Fibroblast of lung (primary cell): ENCODE data around the gene ZNF549. TPM values are rescaled to one million over a fixed set of nuclear protein-coding genes. Genes with fewer than 3 reads are reported as not detected.
A peak's percentile ranks its signal among the peaks of the same experiment; 100 is the strongest.

ENCODE experiments used
- DNase-seq, 2 donors: peaks; one replicate each; pipeline versions ENCODE4 v3.0.0 to v3.0.0-alpha.2; 2010; ENCODE audit warnings: low read depth in 2 of 2
- H2AFZ ChIP-seq: 2 replicates; pipeline ENCODE4 v1.5.1; 2012; ENCODE audit warnings: low read length, control low read depth, inconsistent platforms
- H3K27ac ChIP-seq: 2 replicates; pipeline ENCODE4 v1.5.1; 2011; ENCODE audit warnings: low read length, control low read depth; ENCODE audit not compliant: insufficient read depth
- H3K27me3 ChIP-seq: 2 replicates; pipeline ENCODE4 v1.5.1; 2011; ENCODE audit warnings: mild to moderate bottlenecking, low read length; ENCODE audit not compliant: control insufficient read depth, insufficient read depth
- H3K36me3 ChIP-seq: 2 replicates; pipeline ENCODE4 v1.5.1; 2011; ENCODE audit warnings: low read length; ENCODE audit not compliant: control insufficient read depth, insufficient read depth
- H3K4me1 ChIP-seq: 2 replicates; pipeline ENCODE4 v1.5.1; 2011; ENCODE audit warnings: low read length; ENCODE audit not compliant: control insufficient read depth, insufficient read depth; ENCODE audit errors: extremely low read depth
- H3K4me2 ChIP-seq: 2 replicates; pipeline ENCODE4 v1.5.1; 2011; ENCODE audit warnings: low read length, control low read depth; ENCODE audit not compliant: insufficient read depth; ENCODE audit errors: extremely low read depth
- H3K4me3 ChIP-seq, 4 experiments: fragments of 200-600 bp in 1 of 4; sonication (generic) in 1 of 4; replicated peaks in 1 of 4; 2 replicates each; pipeline ENCODE4 v1.5.1; 2011 to 2016; ENCODE audit warnings: low read length in 4 of 4, low read depth in 3 of 4, mild to moderate bottlenecking in 3 of 4, control low read depth in 2 of 4, inconsistent platforms in 1 of 4, mixed read lengths in 1 of 4; ENCODE audit not compliant: insufficient read depth in 1 of 4; ENCODE audit errors: control extremely low read depth in 1 of 4
- H3K79me2 ChIP-seq: 2 replicates; pipeline ENCODE4 v1.5.1; 2012; ENCODE audit warnings: mild to moderate bottlenecking, low read length, inconsistent platforms; ENCODE audit not compliant: control insufficient read depth, insufficient read depth
- H3K9ac ChIP-seq: 2 replicates; pipeline ENCODE4 v1.5.1; 2011; ENCODE audit warnings: mild to moderate bottlenecking, low read length, control low read depth; ENCODE audit not compliant: insufficient read depth
- H3K9me3 ChIP-seq: 2 replicates; pipeline ENCODE4 v1.5.1; 2012; ENCODE audit warnings: low read depth, low read length; ENCODE audit not compliant: control insufficient read depth, insufficient read depth
- H4K20me1 ChIP-seq: 2 replicates; pipeline ENCODE4 v1.5.1; 2011; ENCODE audit warnings: low read length; ENCODE audit not compliant: control insufficient read depth, insufficient read depth; ENCODE audit errors: extremely low read depth
- EZH2 ChIP-seq: IDR thresholded peaks from 2 replicates; pipeline ENCODE4 v1.5.1; 2012; ENCODE audit warnings: low read length, control low read depth, mild to moderate bottlenecking; ENCODE audit errors: missing control alignments
- polyA plus RNA-seq, 2 donors: library from polyadenylated mRNA; depleted of rRNA in 1 of 2; stranded (reverse) in 1 of 2; unstranded in 1 of 2; fragments of >200 nt; gene quantifications; 2 replicates each; pipeline ENCODE4 v1.2.1, GENCODE V29; 2011 to 2012; ENCODE audit warnings: missing spikeins in 1 of 2
- total RNA-seq: library from RNA; depleted of rRNA; stranded (reverse); fragments of >200 nt; gene quantifications from 2 replicates; pipeline ENCODE4 v1.2.1, GENCODE V29; 2014
- TF ChIP-seq, protein P1 (sequence below), 2 donors: IDR thresholded peaks in 1 of 2; conservative IDR thresholded peaks in 1 of 2; 1 replicate in 1 of 2; 2 replicates in 1 of 2; pipeline ENCODE4 v1.5.1; 2011 to 2012; ENCODE audit warnings: low read length in 2 of 2, control low read depth in 1 of 2, inconsistent platforms in 1 of 2, low read depth in 1 of 2, mild to moderate bottlenecking in 1 of 2

The ZNF549 gene
- total and polyA plus RNA-seq, 2 donors (not counting 1 experiment from before 2014, with no cell fraction given) = 4.8 to 7.8 TPM

DNA sequence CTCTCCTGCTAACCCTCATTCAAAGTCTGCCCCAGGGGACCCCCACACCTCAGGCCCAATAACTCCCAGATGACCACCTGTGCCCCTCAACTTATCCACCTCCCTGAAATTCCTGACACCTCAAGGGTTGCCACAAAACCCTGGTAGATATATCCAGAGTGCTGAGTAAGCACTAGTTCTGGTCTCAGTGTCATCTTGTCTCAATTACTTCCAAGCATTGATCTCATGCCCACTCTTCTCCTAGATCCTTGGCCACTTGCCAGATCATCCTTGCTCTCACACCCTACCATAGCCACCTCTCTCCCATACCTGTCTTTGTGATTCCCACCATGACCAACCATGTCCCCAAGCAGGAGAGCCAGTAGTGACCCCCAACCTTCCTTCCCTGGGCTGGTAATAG lies 49.5 kb downstream of the ZNF549 start:
- H3K9me3 ChIP-seq = peaks cover 20% of the 10 kb centered on the region

DNA sequence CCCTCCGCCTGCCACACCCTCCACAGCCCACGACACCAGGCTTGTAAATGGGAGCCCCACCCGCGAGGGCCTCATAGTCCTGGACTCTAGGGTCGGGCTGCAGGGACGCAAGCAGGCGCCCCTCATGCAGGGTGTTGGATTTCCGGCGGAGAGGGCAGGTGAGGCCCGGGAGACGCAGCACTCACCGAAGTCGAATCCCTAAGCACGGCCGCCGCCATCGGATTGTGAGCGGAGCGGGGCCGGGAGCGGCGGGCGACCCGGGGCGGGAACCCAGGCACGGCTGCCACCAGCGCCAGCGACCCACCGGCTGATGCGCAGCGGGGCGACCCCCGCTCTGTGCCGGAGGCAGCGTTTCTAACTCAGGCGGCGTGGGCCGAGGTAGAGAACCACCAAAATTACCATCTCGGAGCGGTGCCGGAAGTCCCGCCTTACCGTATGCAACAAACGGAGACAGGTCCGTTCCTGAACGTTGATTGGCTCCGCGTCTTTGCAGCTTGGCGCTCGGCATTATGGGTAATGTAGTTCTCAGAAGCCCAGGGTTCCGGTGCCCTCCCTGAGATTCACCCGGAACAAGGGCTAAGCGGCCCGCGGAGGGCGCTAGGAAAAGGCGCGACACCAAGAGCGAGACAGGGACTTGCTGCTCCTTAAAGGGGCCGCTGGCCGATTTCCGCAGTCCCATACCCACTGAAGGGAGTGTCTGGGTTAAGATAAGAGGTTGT lies 51.5 kb downstream of the ZNF549 start, which contains the start of gene ZNF416:
Gene ZNF416, minus strand, starts transcription at position 425 of the 719 bp plus-strand sequence. Its CDS starts 207 bp downstream, at position 218.
- no peaks in the 10 kb centered on the region for H4K20me1 ChIP-seq
- peak within 1 kb of the TSS; percentile 51 for H3K27ac ChIP-seq
- peak within 1 kb of the TSS; percentile 92 for H2AFZ ChIP-seq
- H3K4me2 ChIP-seq = peak within 1 kb of the TSS; percentile 83
- H3K9me3 ChIP-seq = peaks cover 8% of the 10 kb centered on the region
- peak; percentile 97 to 99 for DNase-seq
- peak within 1 kb of the TSS; percentile 75 to 95 (median 80) for H3K4me3 ChIP-seq
- peak within 1 kb of the TSS; percentile 81 for H3K9ac ChIP-seq
- TF ChIP-seq, protein P1, sequence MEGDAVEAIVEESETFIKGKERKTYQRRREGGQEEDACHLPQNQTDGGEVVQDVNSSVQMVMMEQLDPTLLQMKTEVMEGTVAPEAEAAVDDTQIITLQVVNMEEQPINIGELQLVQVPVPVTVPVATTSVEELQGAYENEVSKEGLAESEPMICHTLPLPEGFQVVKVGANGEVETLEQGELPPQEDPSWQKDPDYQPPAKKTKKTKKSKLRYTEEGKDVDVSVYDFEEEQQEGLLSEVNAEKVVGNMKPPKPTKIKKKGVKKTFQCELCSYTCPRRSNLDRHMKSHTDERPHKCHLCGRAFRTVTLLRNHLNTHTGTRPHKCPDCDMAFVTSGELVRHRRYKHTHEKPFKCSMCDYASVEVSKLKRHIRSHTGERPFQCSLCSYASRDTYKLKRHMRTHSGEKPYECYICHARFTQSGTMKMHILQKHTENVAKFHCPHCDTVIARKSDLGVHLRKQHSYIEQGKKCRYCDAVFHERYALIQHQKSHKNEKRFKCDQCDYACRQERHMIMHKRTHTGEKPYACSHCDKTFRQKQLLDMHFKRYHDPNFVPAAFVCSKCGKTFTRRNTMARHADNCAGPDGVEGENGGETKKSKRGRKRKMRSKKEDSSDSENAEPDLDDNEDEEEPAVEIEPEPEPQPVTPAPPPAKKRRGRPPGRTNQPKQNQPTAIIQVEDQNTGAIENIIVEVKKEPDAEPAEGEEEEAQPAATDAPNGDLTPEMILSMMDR (conservative IDR thresholded peaks at IDR 0.05 in 1 of 2, IDR thresholded peaks at IDR 0.05 in 1 of 2; ENCODE audit: low read depth in 1 of 2, low read length in 2 of 2) = peak; percentile 13 to 18
- no peak for TF ChIP-seq EZH2
- H3K36me3 ChIP-seq = peaks cover 15% of the 10 kb centered on the region
- H3K79me2 ChIP-seq = peaks cover 13% of the 10 kb centered on the region
- no peaks in the 10 kb centered on the region for H3K27me3 ChIP-seq
- peaks cover 2% of the 10 kb centered on the region for H3K4me1 ChIP-seq

More for the DNA sequence above, 49.5 kb downstream of the ZNF549 start:
- Histone ChIP-seq H3K79me2 (peaks cover 13% of the 10 kb centered on the region), H3K4me2 (no peak overlapping the region), H3K4me1 (peaks cover 2% of the 10 kb centered on the region), H2AFZ (no peak overlapping the region), H4K20me1 (no peaks in the 10 kb centered on the region), H3K4me3 (no peak overlapping the region), H3K27me3 (no peaks in the 10 kb centered on the region), H3K36me3 (peaks cover 22% of the 10 kb centered on the region), H3K9ac (no peak overlapping the region), H3K27ac (no peak overlapping the region)
- TF ChIP-seq EZH2 = no peak
- TF ChIP-seq, protein P1 (conservative IDR thresholded peaks at IDR 0.05 in 1 of 2, IDR thresholded peaks at IDR 0.05 in 1 of 2; ENCODE audit: low read depth in 1 of 2, low read length in 2 of 2) = no peak
- no peak for DNase-seq

DNA sequence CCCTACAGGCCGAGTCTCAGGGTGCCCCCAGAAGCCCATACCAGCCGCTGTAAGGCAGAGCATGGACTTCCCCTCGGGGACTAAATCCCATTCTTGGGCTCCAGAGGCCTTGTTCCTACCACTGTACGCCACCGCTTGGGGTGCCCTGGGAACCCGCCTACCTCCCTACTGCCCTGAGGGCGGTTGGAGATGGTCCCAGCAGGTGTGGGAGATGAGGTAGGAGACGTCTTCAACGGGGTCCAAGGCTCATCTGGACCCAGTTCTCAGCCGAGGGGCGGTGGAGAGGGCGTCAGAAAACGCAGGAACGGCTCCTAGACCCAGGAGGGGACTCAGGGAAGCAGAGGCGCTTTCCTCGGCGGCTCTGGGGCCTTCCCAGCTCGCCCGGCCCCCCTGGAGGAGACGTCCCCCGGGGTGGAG lies 56.0 kb downstream of the ZNF549 start:
- Histone ChIP-seq H4K20me1 (no peaks in the 10 kb centered on the region), H3K27me3 (no peaks in the 10 kb centered on the region), H3K27ac (no peak overlapping the region), H3K9ac (no peak overlapping the region), H3K36me3 (no peaks in the 10 kb centered on the region), H3K9me3 (no peaks in the 10 kb centered on the region), H3K4me3 (peak overlapping the region in 1 of 4 experiments; percentile 69), H3K4me2 (no peak overlapping the region), H3K79me2 (peaks cover 5% of the 10 kb centered on the region), H2AFZ (no peak overlapping the region), H3K4me1 (no peaks in the 10 kb centered on the region)
- no peak for DNase-seq
- TF ChIP-seq, protein P1 (conservative IDR thresholded peaks at IDR 0.05 in 1 of 2, IDR thresholded peaks at IDR 0.05 in 1 of 2; ENCODE audit: low read depth in 1 of 2, low read length in 2 of 2) = no peak
- no peak for TF ChIP-seq EZH2
